GM18505 (cell line): ENCODE data around the gene TBC1D22A.
"Not testable (repeated sequence)": the region's sequence is repeated elsewhere in the genome, so short reads cannot be mapped to it uniquely, and the experiment has no call there.

ENCODE experiments used
- ATAC-seq: cut with Tn5 transposase; IDR thresholded peaks from one replicate; pipeline ENCODE4 v1.9.1; 2021; ENCODE audit not compliant: unreplicated experiment
- POLR2A ChIP-seq: IDR thresholded peaks from 4 replicates; pipeline ENCODE4 v1.6.1; 2011; ENCODE audit warnings: borderline replicate concordance; ENCODE audit not compliant: insufficient read depth, insufficient read length; ENCODE audit errors: extremely low read depth

The TBC1D22A gene

DNA sequence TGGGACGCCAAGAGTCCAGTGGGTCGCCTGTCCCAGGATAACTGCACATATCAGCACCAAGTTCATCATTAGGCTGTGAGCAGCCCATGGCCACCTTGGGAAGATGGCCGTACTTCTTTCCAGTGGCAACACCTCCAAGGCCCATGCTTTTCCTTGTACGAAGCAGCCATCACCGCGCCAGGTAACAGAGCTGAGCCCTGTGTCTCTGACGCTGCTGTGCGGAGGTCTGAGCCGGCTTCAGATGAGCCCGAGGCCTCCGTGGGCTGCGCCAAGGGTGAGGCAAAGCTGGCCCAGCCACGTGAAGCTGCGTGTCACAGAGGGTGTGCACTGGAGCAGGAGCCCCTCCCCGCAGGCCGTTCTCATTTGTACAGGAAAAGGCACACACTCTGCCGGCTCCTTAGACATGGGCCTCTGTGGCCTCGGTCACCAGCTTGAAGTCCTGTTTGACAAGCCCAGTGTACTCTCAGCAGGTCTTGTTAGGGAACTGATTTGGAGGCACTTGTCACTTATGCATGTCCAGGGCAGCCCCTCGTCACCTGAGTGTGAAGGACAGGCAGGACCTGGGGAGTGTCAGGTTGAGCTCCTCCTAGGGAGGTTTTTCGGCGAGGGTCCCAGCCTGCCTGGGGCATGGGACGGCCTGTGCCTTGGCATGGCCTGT is 401.5 kb downstream of the TBC1D22A start:
- TF ChIP-seq POLR2A: no peak
- no peak for ATAC-seq

DNA sequence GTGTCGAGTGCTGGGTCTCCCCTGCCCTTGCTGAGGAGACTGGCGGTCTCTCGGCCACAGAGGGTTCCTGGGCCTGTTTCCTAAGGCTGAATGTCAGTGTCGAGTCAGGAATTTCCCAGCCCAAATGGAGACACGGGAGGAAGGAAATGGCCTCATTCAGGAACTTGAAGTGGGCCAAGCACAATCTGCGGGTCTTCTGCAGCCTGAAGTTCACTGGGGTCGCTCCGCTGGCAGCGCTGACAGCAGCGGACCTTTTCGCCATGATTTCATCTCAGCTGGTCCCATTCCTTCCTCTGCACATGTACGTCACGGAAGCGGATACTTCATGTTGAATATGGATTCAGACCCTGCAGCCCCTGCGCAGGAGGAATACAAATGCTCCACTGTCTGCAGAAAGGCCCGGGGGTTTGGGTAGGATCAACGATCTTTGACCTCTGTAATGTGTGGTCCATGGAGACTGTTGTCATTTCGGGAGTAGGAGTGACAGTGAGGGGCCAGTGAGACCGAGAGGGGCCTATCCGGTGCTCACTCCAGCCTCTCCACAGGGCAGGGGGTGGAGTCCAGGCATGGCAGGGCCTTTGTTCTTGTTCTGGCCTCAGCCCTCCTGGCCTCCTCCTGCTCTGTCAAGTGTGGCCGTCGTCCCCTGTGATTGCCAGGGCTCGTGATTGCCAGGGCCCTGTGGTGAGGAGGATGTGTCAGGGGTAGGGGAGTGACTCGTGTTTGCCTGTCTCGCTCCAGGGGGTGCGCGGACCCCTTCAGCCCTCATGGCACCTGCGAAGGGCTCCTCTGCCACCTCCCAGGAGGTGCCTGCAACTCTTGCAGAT is 402.3 kb downstream of the TBC1D22A start:
- ATAC-seq: no peak
- no peak for TF ChIP-seq POLR2A

DNA sequence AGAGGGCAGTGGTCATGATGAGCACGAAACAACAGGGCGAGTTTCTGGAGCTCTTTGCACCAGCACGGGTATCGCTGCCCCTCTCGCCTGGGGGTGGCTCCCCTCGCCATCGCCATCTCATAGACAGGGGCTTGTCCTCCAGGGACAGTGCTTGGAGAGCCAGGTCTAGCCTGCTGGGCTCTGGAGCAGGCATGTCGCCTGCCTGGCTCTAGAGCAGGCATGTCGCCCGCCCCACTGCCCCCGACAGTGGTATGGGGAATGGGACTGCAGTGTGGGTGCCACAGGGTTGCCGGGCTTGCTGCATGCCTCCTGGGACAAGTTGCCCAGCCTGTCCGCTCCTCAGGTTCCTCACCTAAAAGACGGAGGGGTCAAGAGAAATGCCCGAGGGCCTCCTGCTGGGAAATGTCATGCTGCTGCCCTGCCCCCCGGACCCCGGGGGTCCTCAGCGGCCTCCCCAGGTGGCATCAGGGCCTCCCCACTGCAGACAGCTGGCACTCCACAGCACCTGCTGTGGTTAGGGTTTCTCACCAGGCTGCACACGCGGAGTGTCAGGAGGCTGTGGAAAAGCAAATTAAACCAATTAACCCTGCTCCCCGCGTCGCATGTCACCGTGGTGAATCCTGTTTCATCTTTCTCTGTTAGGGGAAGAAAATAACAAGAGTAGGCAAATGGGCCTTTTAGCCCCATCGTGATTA is 403.0 kb downstream of the TBC1D22A start:
- TF ChIP-seq POLR2A: no peak
- ATAC-seq: no peak

GRCh38 chr22:47166033-47166404 is 403.6 kb downstream of the TBC1D22A start:
- TF ChIP-seq POLR2A: no peak
- ATAC-seq: no peak

DNA sequence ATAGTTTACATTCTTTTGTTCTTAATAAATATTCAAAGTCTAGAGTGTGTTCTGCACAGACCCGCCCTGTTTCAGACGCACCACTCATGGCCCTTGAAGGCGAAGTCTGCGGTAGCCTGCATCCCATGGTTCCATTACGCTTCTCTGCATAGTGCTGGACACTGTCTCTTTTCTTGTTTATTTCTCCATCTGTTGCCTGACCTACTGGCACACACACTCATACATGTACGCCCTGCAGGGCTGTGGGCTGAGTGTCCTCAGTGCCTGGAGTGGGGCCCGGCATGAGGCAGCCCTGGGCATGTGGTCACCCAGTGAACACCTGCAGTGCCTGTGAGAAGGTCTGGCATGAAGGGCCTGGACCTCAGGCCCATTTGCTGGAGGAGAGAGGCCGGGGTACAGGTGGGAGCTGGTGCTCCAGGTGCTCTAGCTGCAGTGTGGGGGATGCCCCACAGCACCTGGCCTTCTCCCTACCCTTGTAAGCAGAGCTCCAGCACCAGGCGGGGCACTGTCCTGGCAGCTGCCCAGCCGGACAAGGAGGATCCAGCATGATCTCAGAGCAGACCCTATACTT is 404.1 kb downstream of the TBC1D22A start:
- no peak for TF ChIP-seq POLR2A
- ATAC-seq: no peak

GRCh38 chr22:47167056-47167455 is 404.6 kb downstream of the TBC1D22A start:
- ATAC-seq: no peak
- TF ChIP-seq POLR2A: no peak

DNA sequence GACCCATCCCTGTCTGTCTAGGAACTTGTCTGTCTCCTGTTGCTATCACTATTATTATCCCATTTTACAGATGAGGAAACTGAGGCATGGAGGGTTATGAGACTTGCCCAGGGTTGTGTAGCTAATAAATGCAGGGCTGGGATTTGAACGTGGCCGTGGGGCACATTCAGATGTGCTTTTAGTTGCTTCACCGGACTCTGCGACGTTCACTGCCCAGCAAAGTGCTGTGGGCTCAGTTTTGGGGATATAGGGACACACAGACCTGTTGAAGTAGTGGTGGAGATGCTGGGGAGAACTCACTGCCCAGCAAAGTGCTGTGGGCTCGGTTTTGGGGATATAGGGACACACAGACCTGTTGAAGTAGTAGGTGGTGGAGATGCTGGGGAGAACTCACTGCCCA is 405.5 kb downstream of the TBC1D22A start:
- not testable (repeated sequence) for ATAC-seq

- no peak for ATAC-seq
Observed at GRCh38 chr22:47168441-47168840, 406.0 kb downstream of the TBC1D22A start.

GRCh38 chr22:47168900-47169800 is 406.7 kb downstream of the TBC1D22A start:
- no peak for ATAC-seq
- no peak for TF ChIP-seq POLR2A

More at GRCh38 chr22:47168441-47168840, 406.0 kb downstream of the TBC1D22A start:
- no peak for TF ChIP-seq POLR2A

GRCh38 chr22:47169801-47170140 is 407.3 kb downstream of the TBC1D22A start:
- TF ChIP-seq POLR2A: no peak
- no peak for ATAC-seq

DNA sequence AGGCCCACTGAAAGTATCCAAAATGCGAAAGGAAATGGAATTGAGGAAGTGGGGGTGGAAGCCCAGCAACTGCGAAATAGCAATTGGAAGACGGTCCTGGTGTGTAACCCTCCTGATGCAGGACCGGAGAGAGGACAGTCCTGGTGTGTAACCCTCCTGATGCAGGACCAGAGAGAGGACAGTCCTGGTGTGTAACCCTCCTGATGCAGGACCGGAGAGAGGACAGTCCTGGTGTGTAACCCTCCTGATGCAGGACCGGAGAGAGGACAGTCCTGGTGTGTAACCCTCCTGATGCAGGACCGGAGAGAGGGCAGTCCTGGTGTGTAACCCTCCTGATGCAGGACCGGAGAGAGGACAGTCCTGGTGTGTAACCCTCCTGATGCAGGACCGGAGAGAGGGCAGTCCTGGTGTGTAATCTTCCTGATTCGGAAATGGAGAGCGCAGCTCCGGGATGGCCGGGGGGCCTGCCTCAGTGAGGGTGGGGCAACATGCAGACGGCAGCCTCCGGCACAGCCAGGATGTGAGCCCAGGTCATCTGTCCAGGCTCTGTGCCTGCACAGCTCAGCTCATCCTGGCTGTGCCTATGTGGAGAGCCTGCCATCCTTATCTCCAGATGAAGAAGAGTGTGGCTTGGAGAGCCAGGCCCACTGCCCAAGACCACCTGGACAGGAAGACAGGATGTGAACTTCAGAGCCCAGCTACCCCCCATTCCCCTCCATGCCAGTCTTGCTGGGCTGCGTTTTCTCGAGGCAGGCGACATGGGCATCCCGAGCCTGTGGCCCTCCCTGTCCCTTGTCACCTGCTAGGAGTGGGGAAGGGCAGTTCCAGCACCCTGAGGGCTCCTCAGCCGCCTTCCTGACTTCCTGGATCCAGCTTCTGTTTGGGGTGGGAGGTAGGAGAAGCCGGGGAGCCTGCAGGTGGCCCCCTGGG is 408.3 kb downstream of the TBC1D22A start:
- ATAC-seq: not testable (repeated sequence)

- ATAC-seq: no peak
- no peak for TF ChIP-seq POLR2A
Observed at GRCh38 chr22:47171441-47172221, 409.2 kb downstream of the TBC1D22A start.
